Measurements from ENCODE around the gene SETDB2. TPM values are rescaled to one million over a fixed set of nuclear protein-coding genes. Genes with fewer than 3 reads are reported as not detected.

The SETDB2 gene
- total RNA-seq, 1 experiment from 2014 or later = 14.7 TPM

DNA sequence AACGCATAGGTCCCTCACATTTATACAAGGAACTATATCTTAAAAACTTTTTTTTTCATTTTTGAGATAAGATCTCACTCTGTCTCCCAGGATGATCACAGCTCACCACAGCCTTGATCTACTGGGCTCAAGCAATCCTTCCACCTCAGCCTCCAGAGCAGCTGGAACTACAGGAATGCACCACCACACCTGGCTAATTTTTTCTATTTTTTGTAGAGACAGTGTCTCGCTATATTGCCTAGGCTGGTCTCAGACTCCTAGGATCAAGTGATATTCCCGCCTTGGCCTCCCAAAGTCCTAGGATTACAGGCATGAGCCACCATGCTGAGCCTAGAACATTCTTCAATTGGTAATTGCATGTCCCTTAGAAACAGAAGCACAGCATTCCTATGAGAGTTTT, 99.6 kb downstream of the SETDB2 start:
- ChIA-PET POLR2A (no interaction called here), CTCF (no interaction called here)
- BruUV-seq (replicated peaks) = no TSS peak
- no peaks in the 10 kb centered on the region; the same call in none of the 2 replicates for H3K36me3 ChIP-seq (ENCODE audit: control insufficient read depth, insufficient read depth, low read length)
- H3K9me3 ChIP-seq = no peaks in the 10 kb centered on the region
- Mint-ChIP-seq H3K27ac (ENCODE audit: unreplicated experiment) (no peak overlapping the region), H3K9me3 (ENCODE audit: unreplicated experiment) (no peaks in the 10 kb centered on the region), H3K27me3 (ENCODE audit: insufficient read depth, unreplicated experiment) (no peaks in the 10 kb centered on the region), H3K36me3 (ENCODE audit: insufficient read depth, unreplicated experiment) (peaks cover 11% of the 10 kb centered on the region), H3K4me3 (ENCODE audit: unreplicated experiment) (no peak overlapping the region), H3K4me1 (ENCODE audit: low read depth, unreplicated experiment) (no peaks in the 10 kb centered on the region)
- no peaks in the 10 kb centered on the region for H3K27me3 ChIP-seq (replicated peaks; ENCODE audit: control insufficient read depth, insufficient read depth, low read length)
- H3K4me1 ChIP-seq = peaks cover 11% of the 10 kb centered on the region
- intact Hi-C loops (cut with micrococcal nuclease; ENCODE audit: unreplicated experiment) = no loop called here
- H3K4me3 ChIP-seq (ENCODE audit: low read depth, low read length) = no peak overlapping the region
- DNase-seq = no peak
- TF ChIP-seq, protein P1, sequence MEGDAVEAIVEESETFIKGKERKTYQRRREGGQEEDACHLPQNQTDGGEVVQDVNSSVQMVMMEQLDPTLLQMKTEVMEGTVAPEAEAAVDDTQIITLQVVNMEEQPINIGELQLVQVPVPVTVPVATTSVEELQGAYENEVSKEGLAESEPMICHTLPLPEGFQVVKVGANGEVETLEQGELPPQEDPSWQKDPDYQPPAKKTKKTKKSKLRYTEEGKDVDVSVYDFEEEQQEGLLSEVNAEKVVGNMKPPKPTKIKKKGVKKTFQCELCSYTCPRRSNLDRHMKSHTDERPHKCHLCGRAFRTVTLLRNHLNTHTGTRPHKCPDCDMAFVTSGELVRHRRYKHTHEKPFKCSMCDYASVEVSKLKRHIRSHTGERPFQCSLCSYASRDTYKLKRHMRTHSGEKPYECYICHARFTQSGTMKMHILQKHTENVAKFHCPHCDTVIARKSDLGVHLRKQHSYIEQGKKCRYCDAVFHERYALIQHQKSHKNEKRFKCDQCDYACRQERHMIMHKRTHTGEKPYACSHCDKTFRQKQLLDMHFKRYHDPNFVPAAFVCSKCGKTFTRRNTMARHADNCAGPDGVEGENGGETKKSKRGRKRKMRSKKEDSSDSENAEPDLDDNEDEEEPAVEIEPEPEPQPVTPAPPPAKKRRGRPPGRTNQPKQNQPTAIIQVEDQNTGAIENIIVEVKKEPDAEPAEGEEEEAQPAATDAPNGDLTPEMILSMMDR (IDR thresholded peaks at IDR 0.05; ENCODE audit: insufficient read depth in 1 of 2, low read depth in 1 of 2, low read length in 1 of 2, severe bottlenecking in 1 of 2, unreplicated experiment in 1 of 2) = no peak

Other genes starting within 250 kb of the SETDB2 start
- gene MLNR, start 223.9 kb upstream of the SETDB2 start, total RNA-seq (2022) = 0.44 TPM in 1 of 2 replicates, not detected in the other
- gene CDADC1, start 196.3 kb upstream of the SETDB2 start, total RNA-seq (2022) = 14.4 and 15.9 TPM in 2 replicates
- gene CAB39L, start 210 bp upstream of the SETDB2 start, total RNA-seq (2022) = 40.6 and 48.6 TPM in 2 replicates
- 1.8 and 2.3 TPM in 2 replicates for gene PHF11, start 51.7 kb downstream of the SETDB2 start, total RNA-seq (2022)
- gene RCBTB1, start 141.3 kb downstream of the SETDB2 start, total RNA-seq (2022) = 23.0 and 25.7 TPM in 2 replicates
- not detected in 2 replicates for gene ARL11, start 184.2 kb downstream of the SETDB2 start, total RNA-seq (2022)
- 105 and 114 TPM in 2 replicates for gene EBPL, start 247.2 kb downstream of the SETDB2 start, total RNA-seq (2022)

All from Caco-2 (cell line).